H9 (cell line): ENCODE measurements around the gene VDR. TPM values are rescaled to one million over a fixed set of nuclear protein-coding genes. Genes with fewer than 3 reads are reported as not detected.

Experiments
- DNase-seq: peaks from one replicate; pipeline ENCODE4 v3.0.0-alpha.2; 2017
- H2AFZ ChIP-seq: one replicate; pipeline ENCODE4 v1.6.1; 2013; ENCODE audit warnings: mild to moderate bottlenecking, low read length, control low read depth, moderate library complexity
- H2AK5ac ChIP-seq: 2 replicates; pipeline ENCODE4 v1.6.1; 2013; ENCODE audit warnings: low read length, control low read depth, mixed read lengths; ENCODE audit not compliant: insufficient read length
- H2BK120ac ChIP-seq: one replicate; pipeline ENCODE4 v1.6.1; 2013; ENCODE audit warnings: low read depth, mild to moderate bottlenecking, low read length, control low read depth, inconsistent platforms; ENCODE audit not compliant: poor library complexity, severe bottlenecking
- H2BK12ac ChIP-seq: 2 replicates; pipeline ENCODE4 v1.6.1; 2013; ENCODE audit warnings: low read length, control low read depth, mixed read lengths, low read depth; ENCODE audit not compliant: insufficient read length
- H2BK15ac ChIP-seq: 2 replicates; pipeline ENCODE4 v1.6.1; 2013; ENCODE audit warnings: low read depth, low read length, control low read depth
- H2BK20ac ChIP-seq: one replicate; pipeline ENCODE4 v1.6.1; 2013; ENCODE audit warnings: low read depth, mild to moderate bottlenecking, low read length, control low read depth, inconsistent platforms; ENCODE audit not compliant: poor library complexity, severe bottlenecking
- H2BK5ac ChIP-seq: 2 replicates; pipeline ENCODE4 v1.6.1; 2013; ENCODE audit warnings: low read length, control low read depth, mixed read lengths; ENCODE audit not compliant: insufficient read length
- H3K14ac ChIP-seq: 2 replicates; pipeline ENCODE4 v1.6.1; 2013; ENCODE audit warnings: low read length, control low read depth; ENCODE audit not compliant: insufficient read depth
- H3K18ac ChIP-seq: 2 replicates; pipeline ENCODE4 v1.6.1; 2013; ENCODE audit warnings: low read depth, mild to moderate bottlenecking, mixed read lengths, low read length, control low read depth; ENCODE audit not compliant: insufficient read length
- H3K23ac ChIP-seq: 2 replicates; pipeline ENCODE4 v1.6.1; 2013; ENCODE audit warnings: low read length, control low read depth, mixed read lengths, low read depth; ENCODE audit not compliant: insufficient read length
- H3K23me2 ChIP-seq: 2 replicates; pipeline ENCODE4 v1.6.1; 2013; ENCODE audit warnings: low read depth, mild to moderate bottlenecking, mixed read lengths, low read length, control low read depth; ENCODE audit not compliant: insufficient read length, poor library complexity, severe bottlenecking
- H3K27ac ChIP-seq: 2 replicates; pipeline ENCODE4 v1.5.1; 2013; ENCODE audit warnings: low read length, control low read depth, mixed read lengths, low read depth; ENCODE audit not compliant: insufficient read length
- H3K27me3 ChIP-seq: 2 replicates; pipeline ENCODE4 v1.6.1; 2013; ENCODE audit warnings: low read length, control low read depth, inconsistent platforms; ENCODE audit not compliant: insufficient read depth
- H3K4ac ChIP-seq: 2 replicates; pipeline ENCODE4 v1.6.1; 2013; ENCODE audit warnings: low read depth, mild to moderate bottlenecking, control low read depth, inconsistent platforms, low read length, moderate library complexity
- H3K4me1 ChIP-seq: 2 replicates; pipeline ENCODE4 v1.6.1; 2013; ENCODE audit warnings: low read length, control low read depth, inconsistent platforms; ENCODE audit not compliant: insufficient read depth
- H3K4me2 ChIP-seq: 2 replicates; pipeline ENCODE4 v1.6.1; 2013; ENCODE audit warnings: low read length, control low read depth, mixed read lengths; ENCODE audit not compliant: insufficient read length, insufficient read depth
- H3K56ac ChIP-seq: 2 replicates; pipeline ENCODE4 v1.6.1; 2013; ENCODE audit warnings: low read depth, mild to moderate bottlenecking, mixed read lengths, low read length, control low read depth; ENCODE audit not compliant: insufficient read length
- H3K79me1 ChIP-seq: 2 replicates; pipeline ENCODE4 v1.6.1; 2013; ENCODE audit warnings: low read depth, mild to moderate bottlenecking, moderate library complexity, low read length, control low read depth, inconsistent platforms; ENCODE audit not compliant: insufficient read depth, poor library complexity, severe bottlenecking
- H3K79me2 ChIP-seq: 2 replicates; pipeline ENCODE4 v1.6.1; 2013; ENCODE audit warnings: low read length, control low read depth, inconsistent platforms; ENCODE audit not compliant: insufficient read depth
- H3K9ac ChIP-seq: 2 replicates; pipeline ENCODE4 v1.6.1; 2013; ENCODE audit warnings: low read length, control low read depth, mixed read lengths; ENCODE audit not compliant: insufficient read length; ENCODE audit errors: extremely low read depth
- H3K9me3 ChIP-seq: one replicate; pipeline ENCODE4 v1.6.1; 2013; ENCODE audit warnings: low read depth, low read length, inconsistent platforms; ENCODE audit not compliant: control insufficient read depth
- H3T11ph ChIP-seq: one replicate; pipeline ENCODE4 v1.6.1; 2013; ENCODE audit warnings: mild to moderate bottlenecking, low read length, control low read depth, inconsistent platforms
- H4K20me1 ChIP-seq: one replicate; pipeline ENCODE4 v1.6.1; 2013; ENCODE audit not compliant: control insufficient read depth, insufficient read length, insufficient read depth
- H4K5ac ChIP-seq: 2 replicates; pipeline ENCODE4 v1.6.1; 2013; ENCODE audit warnings: low read depth, mild to moderate bottlenecking, mixed read lengths, low read length, control low read depth; ENCODE audit not compliant: insufficient read length
- H4K8ac ChIP-seq: replicated peaks from 2 replicates; pipeline ENCODE4 v1.6.1; 2013; ENCODE audit warnings: low read length, control low read depth, mixed read lengths, low read depth; ENCODE audit not compliant: insufficient read length
- H4K91ac ChIP-seq: 2 replicates; pipeline ENCODE4 v1.6.1; 2013; ENCODE audit warnings: low read depth, mild to moderate bottlenecking, moderate library complexity, mixed read lengths, low read length, control low read depth; ENCODE audit not compliant: insufficient read length
- H3K27ac Mint-ChIP-seq, 3 experiments: 2 replicates in 2 of 3; 3 replicates in 1 of 3; pipeline ENCODE4 v1.8.0; 2020 to 2021; ENCODE audit warnings: mixed read lengths in 3 of 3, mild to moderate bottlenecking in 1 of 3, moderate library complexity in 1 of 3
- H3K27me3 Mint-ChIP-seq: 2 replicates; pipeline ENCODE4 v1.8.0; 2021; ENCODE audit warnings: low read depth, mild to moderate bottlenecking, moderate library complexity, mixed read lengths
- H3K36me3 Mint-ChIP-seq, 3 experiments: 2 replicates in 2 of 3; 3 replicates in 1 of 3; pipeline ENCODE4 v1.8.0; 2020 to 2021; ENCODE audit warnings: low read depth in 3 of 3, mixed read lengths in 3 of 3; ENCODE audit not compliant: insufficient read depth in 1 of 3
- H3K4me1 Mint-ChIP-seq, 2 experiments: 2 replicates each; pipeline ENCODE4 v1.8.0; 2020; ENCODE audit warnings: mixed read lengths in 2 of 2
- H3K4me3 Mint-ChIP-seq, 2 experiments: 2 replicates in 1 of 2; 3 replicates in 1 of 2; pipeline ENCODE4 v1.8.0; 2020 to 2021; ENCODE audit warnings: mild to moderate bottlenecking in 2 of 2, mixed read lengths in 2 of 2, moderate library complexity in 1 of 2
- H3K9me3 Mint-ChIP-seq, 2 experiments: 2 replicates in 1 of 2; 3 replicates in 1 of 2; pipeline ENCODE4 v1.8.0; 2020; ENCODE audit warnings: mild to moderate bottlenecking in 2 of 2, mixed read lengths in 2 of 2, moderate library complexity in 1 of 2
- CTCF ChIP-seq: fragments of 200-600 bp; sonication (generic); conservative IDR thresholded peaks from 3 replicates; pipeline ENCODE4 v1.8.0; 2021; ENCODE audit warnings: antibody characterized with exemption, mild to moderate bottlenecking
- WGBS: extraction: QIAGEN DNeasy Blood & Tissue Kit; methylation state at CpG from one replicate; pipeline ENCODE4 v1.1.7; 2013; ENCODE audit warnings: missing lambda C conversion rate, low lambda C conversion rate, mixed read lengths; ENCODE audit not compliant: insufficient read length; ENCODE audit errors: extremely low coverage; 5-methylcytosine and 5-hydroxymethylcytosine counted together
- total RNA-seq: library from RNA; stranded (reverse); gene quantifications from 2 replicates; pipeline ENCODE4 v1.2.1, GENCODE V29; 2021

VDR gene
- total RNA-seq, 1 experiment from 2014 or later, result 0.61 TPM

- TF ChIP-seq CTCF, result no peak
Observed at GRCh38 chr12:47887529-47887928, 17.3 kb downstream of the VDR start.

More at GRCh38 chr12:47887529-47887928, 17.3 kb downstream of the VDR start:
- H3K23me2 ChIP-seq, result peaks cover 3% of the 10 kb centered on the region
- H4K91ac ChIP-seq, result no peak overlapping the region
- Mint-ChIP-seq H3K27ac (no peak overlapping the region), H3K4me1 (peaks cover 3 to 9% of the 10 kb centered on the region in 2 experiments; a peak in 3 of 4 replicates), H3K27me3 (peaks cover 20% of the 10 kb centered on the region), H3K4me3 (no peak overlapping the region), H3K9me3 (no peaks in the 10 kb centered on the region), H3K36me3 (no peaks in the 10 kb centered on the region)
- H3K23ac ChIP-seq, result no peak overlapping the region
- no peak overlapping the region for H3K56ac ChIP-seq
- no peak overlapping the region for H4K8ac ChIP-seq
- H2BK120ac ChIP-seq, result no peak overlapping the region
- H4K20me1 ChIP-seq, result no peaks in the 10 kb centered on the region
- H2BK12ac ChIP-seq, result no peak overlapping the region
- H3K4ac ChIP-seq, result no peak overlapping the region
- no peak overlapping the region for H3T11ph ChIP-seq
- H2AK5ac ChIP-seq, result no peak overlapping the region
- H2BK15ac ChIP-seq, result no peak overlapping the region
- H3K4me1 ChIP-seq, result peaks cover 4% of the 10 kb centered on the region; the same call in 1 of the 2 replicates
- no peak overlapping the region for H3K14ac ChIP-seq
- H3K9ac ChIP-seq, result no peak overlapping the region
- H3K9me3 ChIP-seq, result no peaks in the 10 kb centered on the region
- no CpG with 5 or more reads among the region's 3 CpGs for WGBS
- no peak overlapping the region for H3K27ac ChIP-seq
- no peaks in the 10 kb centered on the region; the same call in 1 of the 2 replicates for H3K27me3 ChIP-seq
- no peak for DNase-seq
- H4K5ac ChIP-seq, result no peak overlapping the region
- no peak overlapping the region for H3K18ac ChIP-seq
- H2AFZ ChIP-seq, result no peak overlapping the region
- H2BK20ac ChIP-seq, result no peak overlapping the region
- H2BK5ac ChIP-seq, result no peak overlapping the region
- H3K4me2 ChIP-seq, result no peak overlapping the region
- no peaks in the 10 kb centered on the region for H3K79me1 ChIP-seq
- no peaks in the 10 kb centered on the region for H3K79me2 ChIP-seq
